Measurements from ENCODE around the gene C20orf202.
A peak's percentile ranks its signal among the peaks of the same experiment; 100 is the strongest.
"Not testable (repeated sequence)": the region's sequence is repeated elsewhere in the genome, so short reads cannot be mapped to it uniquely, and the experiment has no call there.

C20orf202 gene

GRCh38 chr20:1212023-1212422, 8.8 kb downstream of the C20orf202 start:
- DNase-seq = no peak

- peak; percentile 25 for DNase-seq
These were observed 9.5 kb downstream of the C20orf202 start for GRCh38 chr20:1212607-1213396.

DNA sequence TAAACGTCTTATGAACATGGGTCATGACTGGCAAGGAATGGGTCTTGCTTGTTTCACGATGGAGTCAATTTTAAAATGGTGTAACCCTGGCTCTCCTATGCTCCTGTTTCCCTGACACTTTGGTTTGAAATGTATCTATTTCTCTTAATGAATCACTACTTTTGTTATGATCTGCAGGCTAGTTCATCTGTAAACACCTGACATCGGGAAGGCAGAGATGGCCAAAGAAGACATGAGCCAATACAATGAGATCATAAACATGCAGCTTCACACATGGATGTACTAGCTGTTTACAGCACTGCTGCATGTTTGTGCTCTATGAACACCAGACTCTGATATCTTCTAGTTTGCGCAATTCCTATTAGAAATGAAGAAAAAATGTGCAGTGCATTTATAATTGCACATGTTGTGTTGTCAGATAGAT, 11.6 kb downstream of the C20orf202 start:
- no peak for DNase-seq

- no peak for DNase-seq
These were observed 12.3 kb downstream of the C20orf202 start for GRCh38 chr20:1215386-1216170.

DNA sequence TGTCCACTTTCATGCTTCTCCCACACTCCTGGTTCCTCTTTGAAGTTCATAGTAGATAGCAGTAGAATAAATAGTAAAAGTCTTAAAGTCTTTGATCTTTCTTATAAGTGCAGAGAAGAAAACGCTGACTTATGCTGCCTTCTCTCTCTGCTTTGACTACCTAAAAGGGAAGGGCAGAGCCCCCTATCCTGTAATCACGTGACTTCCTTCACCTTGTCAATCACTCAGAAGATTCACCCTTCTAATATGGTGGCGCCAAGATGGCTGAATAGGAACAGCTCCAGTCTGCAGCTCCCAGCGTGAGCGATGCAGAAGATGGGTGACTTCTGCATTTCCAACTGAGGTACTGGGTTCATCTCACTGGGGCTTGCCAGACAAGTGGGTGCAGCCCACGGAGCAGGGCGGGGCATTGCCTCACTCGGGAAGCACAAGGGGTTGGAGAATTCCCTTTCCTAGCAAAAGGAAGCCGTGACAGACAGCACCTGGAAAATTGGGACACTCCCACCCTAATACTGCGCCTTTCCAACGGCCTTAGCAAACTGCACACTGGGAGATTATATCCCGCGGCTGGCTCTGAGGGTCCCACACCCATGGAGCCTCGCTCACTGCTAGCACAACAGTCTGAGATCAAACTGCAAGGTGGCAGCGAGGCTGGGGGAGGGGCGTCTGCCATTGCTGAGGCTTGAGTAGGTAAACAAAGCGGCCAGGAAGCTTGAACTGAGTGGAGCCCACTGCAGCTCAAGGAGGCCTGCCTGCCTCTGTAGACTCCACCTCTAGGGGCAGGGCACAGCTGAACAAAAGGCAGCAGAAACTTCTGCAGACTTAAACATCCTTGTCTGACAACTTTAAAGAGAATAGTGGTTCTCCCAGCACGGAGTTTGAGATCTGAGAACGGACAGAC, 13.5 kb downstream of the C20orf202 start:
- not testable (repeated sequence) for DNase-seq

DNA sequence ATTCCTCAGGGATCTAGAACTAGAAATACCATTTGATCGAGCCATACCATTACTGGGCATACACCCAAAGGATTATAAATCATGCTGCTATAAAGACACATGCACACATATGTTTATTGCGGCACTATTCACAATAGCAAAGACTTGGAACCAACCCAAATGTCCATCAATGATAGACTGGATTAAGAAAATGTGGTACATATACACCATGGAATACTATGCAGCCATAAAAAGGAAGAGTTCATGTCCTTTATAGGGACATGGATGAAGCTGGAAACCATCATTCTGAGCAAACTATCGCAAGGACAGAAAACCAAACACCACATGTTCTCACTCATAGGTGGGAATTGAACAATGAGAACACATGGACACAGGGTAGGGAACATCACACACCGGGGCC, 19.5 kb downstream of the C20orf202 start:
- not testable (repeated sequence) for DNase-seq

- no peak for DNase-seq
These were observed 21.1 kb downstream of the C20orf202 start for GRCh38 chr20:1224205-1224890.

DNA sequence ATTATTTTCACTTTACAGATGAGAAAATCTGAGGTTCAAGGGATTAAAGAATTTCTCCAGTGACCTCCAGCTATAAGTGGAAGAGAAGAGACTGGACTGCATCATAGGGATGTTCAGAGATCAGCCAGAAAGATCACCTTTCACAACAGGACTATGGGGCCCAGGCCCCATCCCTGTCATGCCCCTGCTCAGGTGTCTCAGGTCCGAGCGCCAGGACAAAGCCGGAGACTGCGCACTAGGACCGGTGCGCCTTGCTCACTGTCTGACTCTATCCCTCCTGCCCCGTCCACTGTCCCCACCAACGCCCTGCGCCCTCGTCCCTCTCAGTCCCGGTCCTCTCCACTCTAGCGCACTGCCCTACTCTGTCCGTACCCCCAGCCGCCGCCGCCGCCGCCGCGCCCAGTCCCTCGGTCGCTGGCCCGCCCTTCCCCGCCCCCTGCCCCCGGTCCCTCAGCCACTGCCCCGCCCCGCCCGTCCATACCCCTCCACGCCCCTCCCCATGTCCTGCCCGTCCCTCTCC, 22.1 kb downstream of the C20orf202 start:
- DNase-seq = no peak

GRCh38 chr20:1225783-1226654, 22.8 kb downstream of the C20orf202 start, which contains the start of gene RAD21L1:
Gene RAD21L1 (plus strand): TSS chr20:1226044. CDS start chr20:1228454, 2,410 bp downstream.
- no peak for DNase-seq

DNA sequence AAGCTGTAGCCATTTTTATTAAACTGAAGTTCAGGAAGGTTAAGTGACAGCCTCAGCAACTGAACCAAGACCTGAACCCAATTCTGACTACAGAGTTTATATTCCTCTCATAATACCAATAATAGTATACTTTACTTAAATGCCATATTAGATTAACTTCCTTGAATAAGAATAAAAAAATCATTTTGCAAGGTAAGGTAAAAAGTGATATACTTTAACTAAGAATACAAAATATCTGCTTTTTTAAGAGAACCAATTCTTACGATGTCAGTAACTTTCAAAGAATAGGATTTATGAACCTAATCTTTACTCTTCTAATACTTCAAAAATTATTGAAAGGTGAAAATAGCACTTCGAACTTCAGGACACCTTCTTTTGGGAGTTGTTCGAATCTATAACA, 26.3 kb downstream of the C20orf202 start:
- no peak for DNase-seq

DNA sequence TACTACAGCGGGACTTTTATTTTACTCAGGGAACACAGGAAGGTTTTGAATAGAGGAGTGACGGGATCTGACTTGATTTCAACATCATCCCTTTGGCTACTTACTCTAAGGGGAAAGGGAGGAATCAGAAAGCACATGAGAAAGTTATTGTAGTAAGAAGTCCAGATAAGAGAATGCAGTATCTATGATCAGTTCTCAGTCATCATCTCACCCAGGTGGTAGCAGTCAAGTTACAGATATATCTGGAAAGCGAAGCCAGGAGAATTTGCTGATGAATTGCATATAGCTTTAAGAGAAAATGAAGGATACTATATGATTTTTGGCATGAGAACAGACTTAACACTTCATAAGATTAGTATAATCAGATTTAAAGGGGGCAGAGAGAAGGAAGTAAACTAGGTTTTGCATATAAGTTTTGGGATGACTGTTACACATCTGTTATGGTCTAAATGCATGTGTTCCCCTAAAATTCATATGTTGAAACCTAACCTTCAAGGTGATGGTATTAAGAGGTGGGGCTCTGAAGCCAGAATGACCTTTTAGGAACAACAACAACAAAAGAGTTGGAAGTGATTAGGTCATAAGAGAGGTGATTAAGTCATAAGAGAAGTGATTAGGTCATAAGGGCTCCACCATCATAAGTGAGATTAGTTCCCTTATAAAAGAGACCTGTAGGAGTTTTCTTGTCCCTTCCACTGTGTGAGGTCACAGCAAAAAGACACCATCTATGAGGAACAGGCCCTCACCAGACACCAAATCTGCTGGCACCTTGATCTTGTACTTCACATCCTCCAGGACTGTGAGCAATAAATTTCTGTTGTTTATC, 29.2 kb downstream of the C20orf202 start:
- DNase-seq = no peak

DNA sequence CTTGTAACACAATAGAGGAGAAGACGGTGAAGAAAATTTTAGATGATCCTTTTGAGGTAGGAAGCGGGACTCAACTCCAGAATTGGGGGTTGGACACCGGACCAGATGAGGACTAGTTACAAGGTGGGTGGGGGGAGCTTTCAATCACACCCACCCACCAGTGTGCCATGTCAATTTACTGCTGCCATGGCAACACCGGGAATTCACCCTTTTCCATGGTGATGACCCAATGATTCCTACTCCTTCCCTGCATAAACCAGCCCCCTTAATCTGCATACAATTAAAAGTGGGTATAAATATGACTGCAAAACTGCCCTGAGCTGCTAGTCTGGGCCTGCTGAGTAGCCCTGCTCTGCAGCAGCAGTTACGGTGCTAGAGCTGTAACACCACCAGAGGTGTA, 37.3 kb downstream of the C20orf202 start:
- no peak for DNase-seq

DNA sequence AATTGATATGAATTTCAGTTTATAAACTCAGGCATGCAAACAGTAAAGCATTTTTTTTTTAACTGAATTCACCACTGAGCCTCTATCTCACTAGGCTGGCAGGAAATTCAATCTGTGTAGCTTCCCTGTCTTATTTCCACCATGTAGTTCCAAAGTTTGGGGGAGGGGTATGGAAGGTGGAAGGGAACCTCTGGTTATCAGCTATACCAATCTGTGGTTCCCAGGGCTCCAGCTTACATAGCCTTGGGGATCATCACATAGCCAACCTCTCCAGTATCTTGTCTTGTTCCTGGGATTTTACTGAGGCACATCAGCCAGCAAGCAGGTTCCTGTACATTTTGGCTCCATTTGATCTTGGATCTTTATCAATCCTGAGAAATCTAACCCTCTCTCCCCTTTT, 38.2 kb downstream of the C20orf202 start:
- no peak for DNase-seq

- no peak for DNase-seq
These were observed 38.8 kb downstream of the C20orf202 start for GRCh38 chr20:1242099-1242498.

GRCh38 chr20:1242530-1242929, 39.3 kb downstream of the C20orf202 start:
- no peak for DNase-seq

DNA sequence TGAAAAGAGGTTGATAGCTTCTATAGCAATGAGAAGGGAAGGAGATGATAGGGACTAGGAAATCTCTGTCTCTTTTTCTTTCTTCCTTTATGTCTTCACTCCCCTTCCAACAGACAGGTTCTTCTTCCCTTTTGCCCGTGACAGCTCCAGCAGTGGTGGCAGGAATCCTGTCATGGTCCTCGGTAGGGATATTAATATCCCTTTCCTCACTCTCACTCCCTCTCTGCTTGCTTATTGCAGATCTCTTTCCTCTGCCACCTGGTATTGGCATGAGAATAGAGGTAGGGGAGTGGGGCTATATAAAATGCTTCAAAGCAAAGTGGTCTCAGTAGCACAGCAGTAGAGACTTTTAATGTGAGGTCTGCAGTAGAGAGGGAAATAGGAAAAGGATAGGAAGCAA, 42.3 kb downstream of the C20orf202 start:
- no peak for DNase-seq

DNA sequence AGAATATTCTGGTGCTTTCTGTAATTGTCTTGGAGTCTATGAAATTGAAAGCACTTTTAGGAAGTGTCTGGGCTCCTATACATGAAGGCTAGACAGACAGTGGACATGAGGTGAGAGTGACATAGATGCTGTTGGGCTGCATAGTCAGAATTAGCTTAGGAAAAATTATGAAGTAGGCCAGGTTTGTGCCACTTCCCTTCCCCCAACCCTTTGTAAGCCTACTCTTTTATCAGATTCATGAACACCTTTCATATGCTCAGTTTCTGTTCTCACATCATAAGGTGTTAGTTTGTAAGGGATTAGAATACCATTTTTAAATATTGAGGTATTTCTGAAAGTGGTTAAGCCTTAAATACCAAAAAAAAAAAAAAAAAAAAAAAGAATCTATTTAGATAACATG, 44.4 kb downstream of the C20orf202 start:
- DNase-seq = no peak

GRCh38 chr20:1250282-1250681, 47.0 kb downstream of the C20orf202 start:
- DNase-seq = not testable (repeated sequence)

DNA sequence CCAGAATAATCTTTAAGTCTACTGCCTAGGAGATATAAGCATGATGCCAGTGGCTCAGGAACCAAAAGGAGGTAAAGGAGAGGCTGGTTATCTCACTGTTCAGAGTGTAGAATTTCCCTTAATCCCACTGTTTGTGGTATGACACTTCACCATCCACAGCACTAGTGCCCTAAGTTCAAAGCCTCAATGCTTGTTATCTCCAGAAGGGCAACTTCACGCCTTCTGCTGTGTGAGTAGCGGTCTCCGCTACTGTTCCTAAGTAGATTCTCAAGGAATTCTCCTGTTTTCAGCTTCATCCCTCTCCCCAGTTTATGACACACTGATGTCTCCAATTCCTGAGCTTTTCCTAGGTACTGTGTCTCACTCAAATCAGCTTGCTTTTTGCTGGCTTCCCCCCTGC, 49.2 kb downstream of the C20orf202 start:
- DNase-seq = no peak

DNA sequence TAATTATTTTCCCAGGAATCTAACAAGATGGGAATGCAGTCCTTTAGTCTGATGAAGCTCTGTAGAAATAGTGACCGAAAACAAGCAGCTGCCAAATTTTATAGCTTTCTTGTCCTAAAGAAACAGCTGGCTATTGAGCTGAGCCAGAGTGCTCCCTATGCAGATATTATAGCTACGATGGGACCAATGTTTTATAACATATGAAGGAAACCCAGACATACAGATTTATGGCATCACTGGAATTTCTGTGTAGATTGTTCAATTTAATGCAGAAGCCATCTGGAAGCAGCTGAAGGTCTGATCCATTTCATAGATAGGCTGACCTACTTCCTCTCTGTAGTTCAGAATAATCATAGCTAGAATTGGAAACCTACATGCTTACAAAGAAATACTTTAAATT, 51.0 kb downstream of the C20orf202 start:
- DNase-seq = no peak

All from DMS79 treated with DMSO at 0.1 percent for 48 hours (cell line).